HepG2 (cell line): ENCODE measurements around the gene FSHR. TPM values are rescaled to one million over a fixed set of nuclear protein-coding genes. Genes with fewer than 3 reads are reported as not detected.

Experiments used
- ATAC-seq: fragments of 200-7000 bp; cut with Tn5 transposase; 3 replicates; pipeline ENCODE4 v1.9.1; 2020; ENCODE audit warnings: mild to moderate bottlenecking, moderate library complexity
- BruUV-seq: library from RNA; stranded (reverse); fragments of 400-500 nt; replicated peaks from 2 replicates; lab custom pipeline; 2021; lab: Mats Ljungman, UMichigan
- CTCF ChIA-PET: fragments of 300-600 bp; formaldehyde crosslinking; extraction: SDS; loops from one replicate; lab custom pipeline; 2021; ENCODE audit warnings: low total read pairs, inconsistent platforms, low intra/inter-chr PET ratio; lab: Yijun Ruan, JAX
- POLR2A ChIA-PET: fragments of 350-600 bp; sonication (Branson Sonifier 250); formaldehyde crosslinking; loops from one replicate; lab custom pipeline; 2020; ENCODE audit warnings: antibody characterized with exemption, inconsistent platforms; lab: Yijun Ruan, JAX
- DNase-seq: peaks from one replicate; pipeline ENCODE4 v3.0.0-alpha.2; 2015; ENCODE audit warnings: low spot score
- FAIRE-seq: peaks from 3 replicates; lab custom pipeline; 2011; peaks lifted over from hg19 to GRCh38; lab: Jason Lieb, UNC
- H2AFZ ChIP-seq: one replicate; pipeline ENCODE4 v1.6.1; 2011; ENCODE audit warnings: low read length, inconsistent platforms
- H3K27ac ChIP-seq: fragments of 300-600 bp; 3 replicates; pipeline ENCODE4 v1.8.0; 2011; ENCODE audit warnings: mixed run types, mild to moderate bottlenecking, mixed read lengths, low read length, inconsistent platforms; ENCODE audit not compliant: insufficient read depth; ENCODE audit errors: extremely low read length
- H3K27me3 ChIP-seq, 2 experiments: fragments of 200-600 bp in 1 of 2; 2 replicates in 1 of 2; 3 replicates in 1 of 2; pipeline versions ENCODE4 v1.6.0 to v1.8.0; 2011; ENCODE audit warnings: low read length in 2 of 2, mild to moderate bottlenecking in 2 of 2, moderate library complexity in 2 of 2, inconsistent platforms in 1 of 2; ENCODE audit not compliant: insufficient read depth in 2 of 2, control insufficient read depth in 1 of 2
- H3K36me3 ChIP-seq, 2 experiments: fragments of 200-600 bp in 1 of 2; replicated peaks in 1 of 2; 2 replicates in 1 of 2; 3 replicates in 1 of 2; pipeline versions ENCODE4 v1.5.1 to v1.8.0; 2011; ENCODE audit warnings: low read length in 2 of 2, inconsistent platforms in 1 of 2; ENCODE audit not compliant: insufficient read depth in 2 of 2, control insufficient read depth in 1 of 2
- H3K4me1 ChIP-seq: 2 replicates; pipeline ENCODE4 v1.5.1; 2012; ENCODE audit warnings: low read length, inconsistent platforms; ENCODE audit not compliant: insufficient read depth
- H3K4me2 ChIP-seq: 2 replicates; pipeline ENCODE4 v1.6.0; 2011; ENCODE audit warnings: low read depth, low read length, inconsistent platforms
- H3K4me3 ChIP-seq, 3 experiments: fragments of 200-600 bp in 1 of 3; sonication (generic), shearing (Covaris generic) in 1 of 3; replicated peaks in 1 of 3; 2 replicates each; pipeline ENCODE4 v1.5.1; 2011 to 2016; ENCODE audit warnings: low read length in 3 of 3, inconsistent platforms in 2 of 3, low read depth in 2 of 3, mild to moderate bottlenecking in 2 of 3, control low read depth in 1 of 3, mixed read lengths in 1 of 3; ENCODE audit not compliant: insufficient read depth in 1 of 3
- H3K79me2 ChIP-seq: one replicate; pipeline ENCODE4 v1.6.1; 2011; ENCODE audit warnings: low read length, inconsistent platforms; ENCODE audit not compliant: insufficient read depth
- H3K9ac ChIP-seq: 2 replicates; pipeline ENCODE4 v1.6.0; 2011; ENCODE audit warnings: mild to moderate bottlenecking, low read depth, low read length, inconsistent platforms; ENCODE audit not compliant: insufficient read depth
- H3K9me3 ChIP-seq: 2 replicates; pipeline ENCODE4 v1.5.1; 2012; ENCODE audit warnings: mild to moderate bottlenecking, low read length
- H4K20me1 ChIP-seq: 2 replicates; pipeline ENCODE4 v1.6.0; 2011; ENCODE audit warnings: inconsistent platforms, mild to moderate bottlenecking, low read length, moderate library complexity; ENCODE audit not compliant: insufficient read depth
- FOXC1 ChIP-seq: sonication (generic); formaldehyde crosslinking; IDR thresholded peaks from 2 replicates; pipeline ENCODE4 v1.8.0; 2022; ENCODE audit warnings: mild to moderate bottlenecking, missing genetic modification reagents, borderline replicate concordance
- HOXA5 ChIP-seq: sonication (generic); formaldehyde crosslinking; IDR thresholded peaks from 2 replicates; pipeline ENCODE4 v1.4.0; 2020; ENCODE audit warnings: missing genetic modification reagents
- KDM6A ChIP-seq: IDR thresholded peaks from 2 replicates; pipeline ENCODE4 v1.6.1; 2016; ENCODE audit warnings: low read depth
- MAFF ChIP-seq: IDR thresholded peaks from 2 replicates; pipeline ENCODE4 v1.6.1; 2011; ENCODE audit warnings: low read depth, low read length, improper control_type of control experiment
- MAFK ChIP-seq, 2 experiments: IDR thresholded peaks in 1 of 2; conservative IDR thresholded peaks in 1 of 2; 2 replicates each; pipeline ENCODE4 v1.6.1; 2011; ENCODE audit warnings: improper control_type of control experiment in 2 of 2, low read length in 2 of 2
- MBD4 ChIP-seq: IDR thresholded peaks from 2 replicates; pipeline ENCODE4 v1.6.1; 2012; ENCODE audit warnings: low read length, inconsistent platforms, borderline replicate concordance
- SRY ChIP-seq: sonication (generic); formaldehyde crosslinking; IDR thresholded peaks from 2 replicates; pipeline ENCODE4 v1.8.0; 2022; ENCODE audit warnings: mild to moderate bottlenecking, missing genetic modification reagents
- ZNF317 ChIP-seq: sonication (generic); formaldehyde crosslinking; IDR thresholded peaks from 2 replicates; pipeline ENCODE4 v1.5.0; 2020; ENCODE audit warnings: mild to moderate bottlenecking, missing genetic modification reagents
- WGBS: methylation state at CpG from one replicate; pipeline ENCODE4 v1.1.6; 2017; ENCODE audit warnings: low lambda C conversion rate; 5-methylcytosine and 5-hydroxymethylcytosine counted together
- in situ Hi-C: cut with HindIII; loops from 2 replicates; pipeline ENCODE4 v1.10.0; 2017; ENCODE audit warnings: low pct_unique_long_range_greater_than_20kb; ENCODE audit not compliant: extremely low pct_ligation_motif_present
- intact Hi-C: fragments of 100-400 bp; cut with micrococcal nuclease; formaldehyde crosslinking; loops from one replicate; pipeline ENCODE4 v1.10.0; 2022; ENCODE audit not compliant: unreplicated experiment
- polyA plus RNA-seq, 8 experiments: library from polyadenylated mRNA; depleted of rRNA in 3 of 8; stranded (reverse) in 7 of 8; unstranded in 1 of 8; fragments of >200 nt; fragmentation: Illumina TruSeq in 4 of 8; extraction: Trizol in 4 of 8; gene quantifications; 2 replicates each; pipeline versions ENCODE4 v1.2.1 to v1.2.3, GENCODE V29; 2011 to 2016; ENCODE audit warnings: low read depth in 4 of 8, missing spikeins in 1 of 8, mixed read lengths in 1 of 8; ENCODE audit not compliant: insufficient read depth in 1 of 8
- total RNA-seq, 5 experiments: library from RNA; depleted of rRNA; stranded (reverse); fragments of >200 nt; fragmentation: Illumina TruSeq; extraction: Trizol; gene quantifications; 2 replicates each; pipeline ENCODE4 v1.2.3, GENCODE V29; 2016; ENCODE audit warnings: low read depth in 1 of 5
- TF ChIP-seq, protein P1 (sequence below): sonication (generic); formaldehyde crosslinking; IDR thresholded peaks from 2 replicates; pipeline ENCODE4 v1.5.0; 2020; ENCODE audit warnings: missing genetic modification reagents, mild to moderate bottlenecking, borderline replicate concordance
- TF ChIP-seq, protein P2 (sequence below): sonication (generic); formaldehyde crosslinking; IDR thresholded peaks from 2 replicates; pipeline ENCODE4 v1.5.0; 2020; ENCODE audit warnings: missing genetic modification reagents
- TF ChIP-seq, protein P3 (sequence below): sonication (generic); formaldehyde crosslinking; conservative IDR thresholded peaks from 2 replicates; pipeline ENCODE4 v1.4.0; 2020; ENCODE audit warnings: missing genetic modification reagents
- TF ChIP-seq, protein P4 (sequence below): sonication (generic); formaldehyde crosslinking; IDR thresholded peaks from 2 replicates; pipeline ENCODE4 v1.8.1; 2023; ENCODE audit warnings: mild to moderate bottlenecking, missing genetic modification reagents

The FSHR gene
- total and polyA plus RNA-seq, 2 of the 13 experiments (the other 11 are each of a cell fraction or from before 2014, with no cell fraction given) = not detected

DNA sequence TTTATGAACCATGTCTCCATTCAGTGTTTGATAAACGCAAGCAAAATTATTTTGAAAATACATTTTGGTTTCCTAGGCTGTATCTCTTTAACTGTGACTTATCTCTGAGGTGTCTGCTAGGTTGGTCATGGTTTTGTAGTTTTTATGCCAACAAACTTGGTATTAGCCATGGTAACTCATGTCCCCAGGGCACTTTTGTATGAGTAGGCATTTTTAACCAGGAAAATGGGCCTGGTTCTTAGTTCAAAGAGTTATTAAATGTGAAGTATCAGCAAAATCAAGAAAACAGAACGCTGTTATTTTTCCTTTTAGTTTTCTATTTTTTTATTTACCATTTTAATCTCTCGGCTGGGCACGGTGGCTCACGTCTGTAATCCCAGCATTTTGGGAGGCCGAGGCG, 219.5 kb downstream of the FSHR start:
- ChIA-PET CTCF (no interaction called here), POLR2A (no interaction called here)
- FAIRE-seq (no peak), DNase-seq (no peak), ATAC-seq (no peak)
- Histone ChIP-seq H3K9ac (no peak overlapping the region), H3K9me3 (no peaks in the 10 kb centered on the region), H2AFZ (no peak overlapping the region), H3K4me2 (no peak overlapping the region), H3K4me3 (no peak overlapping the region), H3K27me3 (no peaks in the 10 kb centered on the region), H3K36me3 (no peaks in the 10 kb centered on the region), H3K27ac (no peak overlapping the region), H3K79me2 (no peaks in the 10 kb centered on the region), H4K20me1 (no peaks in the 10 kb centered on the region), H3K4me1 (no peaks in the 10 kb centered on the region)
- TF ChIP-seq, protein P1, sequence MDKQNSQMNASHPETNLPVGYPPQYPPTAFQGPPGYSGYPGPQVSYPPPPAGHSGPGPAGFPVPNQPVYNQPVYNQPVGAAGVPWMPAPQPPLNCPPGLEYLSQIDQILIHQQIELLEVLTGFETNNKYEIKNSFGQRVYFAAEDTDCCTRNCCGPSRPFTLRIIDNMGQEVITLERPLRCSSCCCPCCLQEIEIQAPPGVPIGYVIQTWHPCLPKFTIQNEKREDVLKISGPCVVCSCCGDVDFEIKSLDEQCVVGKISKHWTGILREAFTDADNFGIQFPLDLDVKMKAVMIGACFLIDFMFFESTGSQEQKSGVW (CRISPR knock-in tag) = no peak
- TF ChIP-seq SRY (CRISPR knock-in tag) (no peak), MAFK (conservative IDR thresholded peaks at IDR 0.05 in 1 of 2, IDR thresholded peaks at IDR 0.05 in 1 of 2; ENCODE audit: low read length in 2 of 2) (peak; percentile 53 to 76), MAFF (peak; percentile 56; the same call in 1 of the 2 replicates)
- WGBS = 66% methylated on average over 7 of the region's 7 CpGs
- in situ Hi-C loops (no loop called here), intact Hi-C loops (no loop called here)
- BruUV-seq = no TSS peak

DNA sequence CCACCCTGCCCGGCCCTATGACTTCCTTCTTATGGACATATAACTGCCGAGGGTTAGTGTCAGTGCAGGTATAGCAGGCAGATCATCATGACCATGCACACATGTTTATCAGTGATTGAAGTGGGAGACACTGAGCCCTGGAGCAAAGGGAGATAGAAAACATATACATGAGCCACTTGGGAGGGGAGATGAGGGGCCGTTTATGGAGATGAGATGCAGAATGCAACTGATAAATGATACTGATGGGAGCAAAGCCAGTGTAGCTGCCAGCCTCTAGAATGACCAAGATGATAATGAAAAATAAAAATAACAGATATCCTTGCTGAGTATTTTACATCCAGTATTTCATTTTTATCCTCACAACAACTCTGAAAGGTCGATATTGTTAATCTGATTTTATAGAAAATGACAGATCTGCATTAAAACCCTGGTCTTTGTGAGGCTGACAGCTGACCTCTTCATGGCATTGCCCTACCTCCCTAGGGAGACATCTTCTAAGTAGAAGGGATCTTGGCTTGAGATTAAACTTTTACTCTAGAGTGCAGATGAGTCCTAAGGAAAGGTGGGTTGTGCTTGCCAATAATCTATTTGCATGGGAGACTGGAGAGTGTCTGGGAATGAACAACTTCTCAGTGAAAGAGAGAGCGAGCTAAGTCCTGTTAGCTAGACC, 220.4 kb downstream of the FSHR start:
- Histone ChIP-seq H2AFZ (no peak overlapping the region), H3K4me2 (no peak overlapping the region), H3K27ac (no peak overlapping the region), H3K36me3 (no peaks in the 10 kb centered on the region), H4K20me1 (no peaks in the 10 kb centered on the region), H3K27me3 (no peaks in the 10 kb centered on the region; a peak in 1 of 5 replicates), H3K9ac (no peak overlapping the region), H3K4me3 (no peak overlapping the region), H3K4me1 (no peaks in the 10 kb centered on the region), H3K9me3 (no peaks in the 10 kb centered on the region), H3K79me2 (no peaks in the 10 kb centered on the region)
- POLR2A ChIA-PET = no interaction called here
- BruUV-seq = no TSS peak
- in situ Hi-C loops = no loop called here
- TF ChIP-seq, protein P2, sequence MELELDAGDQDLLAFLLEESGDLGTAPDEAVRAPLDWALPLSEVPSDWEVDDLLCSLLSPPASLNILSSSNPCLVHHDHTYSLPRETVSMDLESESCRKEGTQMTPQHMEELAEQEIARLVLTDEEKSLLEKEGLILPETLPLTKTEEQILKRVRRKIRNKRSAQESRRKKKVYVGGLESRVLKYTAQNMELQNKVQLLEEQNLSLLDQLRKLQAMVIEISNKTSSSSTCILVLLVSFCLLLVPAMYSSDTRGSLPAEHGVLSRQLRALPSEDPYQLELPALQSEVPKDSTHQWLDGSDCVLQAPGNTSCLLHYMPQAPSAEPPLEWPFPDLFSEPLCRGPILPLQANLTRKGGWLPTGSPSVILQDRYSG = no peak
- TF ChIP-seq, protein P3, sequence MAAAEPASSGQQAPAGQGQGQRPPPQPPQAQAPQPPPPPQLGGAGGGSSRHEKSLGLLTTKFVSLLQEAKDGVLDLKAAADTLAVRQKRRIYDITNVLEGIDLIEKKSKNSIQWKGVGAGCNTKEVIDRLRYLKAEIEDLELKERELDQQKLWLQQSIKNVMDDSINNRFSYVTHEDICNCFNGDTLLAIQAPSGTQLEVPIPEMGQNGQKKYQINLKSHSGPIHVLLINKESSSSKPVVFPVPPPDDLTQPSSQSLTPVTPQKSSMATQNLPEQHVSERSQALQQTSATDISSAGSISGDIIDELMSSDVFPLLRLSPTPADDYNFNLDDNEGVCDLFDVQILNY (CRISPR knock-in tag) = no peak
- TF ChIP-seq FOXC1 (CRISPR knock-in tag) (no peak), KDM6A (CRISPR knock-in tag) (no peak), MBD4 (no peak), ZNF317 (CRISPR knock-in tag) (no peak), HOXA5 (no peak)
- TF ChIP-seq, protein P4, sequence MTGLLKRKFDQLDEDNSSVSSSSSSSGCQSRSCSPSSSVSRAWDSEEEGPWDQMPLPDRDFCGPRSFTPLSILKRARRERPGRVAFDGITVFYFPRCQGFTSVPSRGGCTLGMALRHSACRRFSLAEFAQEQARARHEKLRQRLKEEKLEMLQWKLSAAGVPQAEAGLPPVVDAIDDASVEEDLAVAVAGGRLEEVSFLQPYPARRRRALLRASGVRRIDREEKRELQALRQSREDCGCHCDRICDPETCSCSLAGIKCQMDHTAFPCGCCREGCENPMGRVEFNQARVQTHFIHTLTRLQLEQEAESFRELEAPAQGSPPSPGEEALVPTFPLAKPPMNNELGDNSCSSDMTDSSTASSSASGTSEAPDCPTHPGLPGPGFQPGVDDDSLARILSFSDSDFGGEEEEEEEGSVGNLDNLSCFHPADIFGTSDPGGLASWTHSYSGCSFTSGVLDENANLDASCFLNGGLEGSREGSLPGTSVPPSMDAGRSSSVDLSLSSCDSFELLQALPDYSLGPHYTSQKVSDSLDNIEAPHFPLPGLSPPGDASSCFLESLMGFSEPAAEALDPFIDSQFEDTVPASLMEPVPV (CRISPR knock-in tag) = no peak
- intact Hi-C loops = no loop called here
- CTCF ChIA-PET = no interaction called here
- FAIRE-seq (no peak), ATAC-seq (no peak), DNase-seq (no peak)
- WGBS = 18% methylated on average over 5 of the region's 5 CpGs
